Neural cell (in vitro differentiated cells): ENCODE results near the gene GAS2L3.

Experiments used
- REST ChIP-seq: IDR thresholded peaks from 2 replicates; pipeline ENCODE4 v1.6.1; 2012; ENCODE audit warnings: borderline replicate concordance
- TAF1 ChIP-seq: IDR thresholded peaks from 2 replicates; pipeline ENCODE4 v1.6.1; 2012; ENCODE audit warnings: low read depth
- TF ChIP-seq, protein P1 (sequence below): fragments of 450-650 bp; IDR thresholded peaks from 2 replicates; pipeline ENCODE4 v1.5.1; 2014; ENCODE audit warnings: antibody characterized with exemption, mild to moderate bottlenecking, moderate library complexity; ENCODE audit not compliant: poor library complexity, severe bottlenecking

DNA sequence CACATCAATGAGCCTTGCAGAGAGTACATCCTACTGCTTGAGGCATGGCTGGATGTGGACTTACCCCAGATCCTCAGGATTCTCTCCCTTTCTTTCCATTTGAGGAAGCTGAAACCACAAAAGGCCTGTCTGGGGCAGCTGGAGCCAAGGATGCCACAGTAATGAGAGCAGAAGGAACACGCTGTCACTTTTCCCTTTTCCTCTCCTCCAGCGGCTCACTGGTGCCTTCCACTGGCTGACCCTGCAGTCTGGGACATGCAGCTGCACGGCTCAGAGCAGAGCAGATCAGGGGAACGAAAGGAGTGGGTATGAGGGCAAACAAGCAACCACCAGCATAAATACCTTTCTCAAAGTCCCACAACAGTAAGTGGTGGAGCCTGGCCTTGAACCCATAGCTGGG, 78.2 kb downstream of the GAS2L3 start:
- TF ChIP-seq, protein P1, sequence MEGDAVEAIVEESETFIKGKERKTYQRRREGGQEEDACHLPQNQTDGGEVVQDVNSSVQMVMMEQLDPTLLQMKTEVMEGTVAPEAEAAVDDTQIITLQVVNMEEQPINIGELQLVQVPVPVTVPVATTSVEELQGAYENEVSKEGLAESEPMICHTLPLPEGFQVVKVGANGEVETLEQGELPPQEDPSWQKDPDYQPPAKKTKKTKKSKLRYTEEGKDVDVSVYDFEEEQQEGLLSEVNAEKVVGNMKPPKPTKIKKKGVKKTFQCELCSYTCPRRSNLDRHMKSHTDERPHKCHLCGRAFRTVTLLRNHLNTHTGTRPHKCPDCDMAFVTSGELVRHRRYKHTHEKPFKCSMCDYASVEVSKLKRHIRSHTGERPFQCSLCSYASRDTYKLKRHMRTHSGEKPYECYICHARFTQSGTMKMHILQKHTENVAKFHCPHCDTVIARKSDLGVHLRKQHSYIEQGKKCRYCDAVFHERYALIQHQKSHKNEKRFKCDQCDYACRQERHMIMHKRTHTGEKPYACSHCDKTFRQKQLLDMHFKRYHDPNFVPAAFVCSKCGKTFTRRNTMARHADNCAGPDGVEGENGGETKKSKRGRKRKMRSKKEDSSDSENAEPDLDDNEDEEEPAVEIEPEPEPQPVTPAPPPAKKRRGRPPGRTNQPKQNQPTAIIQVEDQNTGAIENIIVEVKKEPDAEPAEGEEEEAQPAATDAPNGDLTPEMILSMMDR: no peak
- no peak for TF ChIP-seq TAF1
- TF ChIP-seq REST: no peak
